ENCODE measurements around the gene SZT2. TPM values are rescaled to one million over a fixed set of nuclear protein-coding genes. Genes with fewer than 3 reads are reported as not detected.

Gene SZT2
- total and polyA plus RNA-seq, 2 of the 13 experiments (the other 11 are each of a cell fraction or from before 2014, with no cell fraction given): 8.0 to 8.8 TPM

- CTCF ChIA-PET (ENCODE audit: low intra/inter-chr PET ratio, low total read pairs): no interaction called here
- H3K9me3 ChIP-seq (ENCODE audit: low read length): no peaks in the 10 kb centered on the region
- FAIRE-seq (no peak), ATAC-seq (no peak), DNase-seq (ENCODE audit: low spot score) (no peak)
- H3K27ac ChIP-seq (ENCODE audit: extremely low read length, insufficient read depth, low read length): no peak overlapping the region
- 75% methylated on average over 2 of the region's 2 CpGs for WGBS (ENCODE audit: low lambda C conversion rate)
- no peak overlapping the region for H3K4me3 ChIP-seq (replicated peaks in 1 of 3; ENCODE audit: insufficient read depth in 1 of 3, low read depth in 2 of 3, low read length in 3 of 3)
- H2AFZ ChIP-seq (ENCODE audit: low read length): no peak overlapping the region
- TF ChIP-seq ZNF468 (CRISPR knock-in tag; IDR thresholded peaks at IDR 0.05) (no peak), HINFP (CRISPR knock-in tag; IDR thresholded peaks at IDR 0.05; ENCODE audit: low read depth) (no peak), ZNF510 (CRISPR knock-in tag; IDR thresholded peaks at IDR 0.05; ENCODE audit: low read depth) (no peak), ZNF543 (CRISPR knock-in tag; IDR thresholded peaks at IDR 0.05) (no peak), ZNF318 (CRISPR knock-in tag; IDR thresholded peaks at IDR 0.05) (no peak), SRSF1 (optimal IDR thresholded peaks at IDR 0.05; ENCODE audit: low read depth, low read length) (no peak), NONO (IDR thresholded peaks at IDR 0.05) (no peak), NONO (CRISPR knock-in tag; conservative IDR thresholded peaks at IDR 0.05) (no peak), ZBTB20 (CRISPR knock-in tag; IDR thresholded peaks at IDR 0.05; ENCODE audit: borderline replicate concordance, low read depth) (no peak)
- no peaks in the 10 kb centered on the region; a peak in 1 of 5 replicates for H3K27me3 ChIP-seq (ENCODE audit: control insufficient read depth in 1 of 2, insufficient read depth in 2 of 2, low read length in 2 of 2)
- no peak overlapping the region for H3K4me2 ChIP-seq (ENCODE audit: low read depth, low read length)
- peaks cover 54% of the 10 kb centered on the region for H3K4me1 ChIP-seq (ENCODE audit: insufficient read depth, low read length)
- BruUV-seq (replicated peaks): no TSS peak
- in situ Hi-C loops (cut with HindIII; ENCODE audit: extremely low pct_ligation_motif_present, low pct_unique_long_range_greater_than_20kb): no loop called here
- no peaks in the 10 kb centered on the region for H3K79me2 ChIP-seq (ENCODE audit: insufficient read depth, low read length)
- POLR2A ChIA-PET: interaction anchor here (1.3 kb wide), 1 partner anchor 38 kb away, joined by 4 read pairs; no protein-coding TSS in a partner anchor
- H3K9ac ChIP-seq (ENCODE audit: insufficient read depth, low read depth, low read length): no peak overlapping the region
- no peaks in the 10 kb centered on the region for H3K36me3 ChIP-seq (replicated peaks in 1 of 2; ENCODE audit: control insufficient read depth in 1 of 2, insufficient read depth in 2 of 2, low read length in 2 of 2)
- intact Hi-C loops (cut with micrococcal nuclease; ENCODE audit: unreplicated experiment): no loop called here
- no peaks in the 10 kb centered on the region for H4K20me1 ChIP-seq (ENCODE audit: insufficient read depth, low read length)
Measured at GRCh38 chr1:43352351-43352705, 37.4 kb upstream of the SZT2 start.
